Measurements from ENCODE around the gene TFF1.

Gene TFF1

DNA sequence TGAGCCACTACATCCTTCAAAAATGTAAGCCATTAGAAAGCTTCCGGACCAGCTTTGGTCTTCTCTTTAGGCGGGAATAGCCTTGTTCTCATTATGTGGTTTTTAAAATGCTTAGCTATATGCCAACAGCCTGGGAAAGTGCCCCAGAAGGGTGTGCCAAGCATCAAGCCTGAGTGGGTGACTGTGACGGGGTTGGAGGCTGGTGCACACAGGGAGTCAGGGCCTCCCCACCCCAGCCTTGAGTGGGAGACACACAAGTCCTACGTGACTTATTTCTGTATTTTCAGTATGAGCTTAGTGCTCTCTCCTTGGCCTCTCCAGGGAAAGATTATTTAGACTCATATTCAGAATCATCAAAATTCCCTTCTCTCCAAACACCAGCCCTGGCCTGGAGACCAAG is 47.2 kb upstream of the TFF1 start:
- no peak for TF ChIP-seq SIN3A (IDR thresholded peaks at IDR 0.05; ENCODE audit: borderline replicate concordance, insufficient read depth, low read length)
- TF ChIP-seq, protein P1, sequence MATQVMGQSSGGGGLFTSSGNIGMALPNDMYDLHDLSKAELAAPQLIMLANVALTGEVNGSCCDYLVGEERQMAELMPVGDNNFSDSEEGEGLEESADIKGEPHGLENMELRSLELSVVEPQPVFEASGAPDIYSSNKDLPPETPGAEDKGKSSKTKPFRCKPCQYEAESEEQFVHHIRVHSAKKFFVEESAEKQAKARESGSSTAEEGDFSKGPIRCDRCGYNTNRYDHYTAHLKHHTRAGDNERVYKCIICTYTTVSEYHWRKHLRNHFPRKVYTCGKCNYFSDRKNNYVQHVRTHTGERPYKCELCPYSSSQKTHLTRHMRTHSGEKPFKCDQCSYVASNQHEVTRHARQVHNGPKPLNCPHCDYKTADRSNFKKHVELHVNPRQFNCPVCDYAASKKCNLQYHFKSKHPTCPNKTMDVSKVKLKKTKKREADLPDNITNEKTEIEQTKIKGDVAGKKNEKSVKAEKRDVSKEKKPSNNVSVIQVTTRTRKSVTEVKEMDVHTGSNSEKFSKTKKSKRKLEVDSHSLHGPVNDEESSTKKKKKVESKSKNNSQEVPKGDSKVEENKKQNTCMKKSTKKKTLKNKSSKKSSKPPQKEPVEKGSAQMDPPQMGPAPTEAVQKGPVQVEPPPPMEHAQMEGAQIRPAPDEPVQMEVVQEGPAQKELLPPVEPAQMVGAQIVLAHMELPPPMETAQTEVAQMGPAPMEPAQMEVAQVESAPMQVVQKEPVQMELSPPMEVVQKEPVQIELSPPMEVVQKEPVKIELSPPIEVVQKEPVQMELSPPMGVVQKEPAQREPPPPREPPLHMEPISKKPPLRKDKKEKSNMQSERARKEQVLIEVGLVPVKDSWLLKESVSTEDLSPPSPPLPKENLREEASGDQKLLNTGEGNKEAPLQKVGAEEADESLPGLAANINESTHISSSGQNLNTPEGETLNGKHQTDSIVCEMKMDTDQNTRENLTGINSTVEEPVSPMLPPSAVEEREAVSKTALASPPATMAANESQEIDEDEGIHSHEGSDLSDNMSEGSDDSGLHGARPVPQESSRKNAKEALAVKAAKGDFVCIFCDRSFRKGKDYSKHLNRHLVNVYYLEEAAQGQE (IDR thresholded peaks at IDR 0.05; ENCODE audit: insufficient read depth in 1 of 2, low read depth in 2 of 2, low read length in 2 of 2): no peak
- TF ChIP-seq FOXP2 (optimal IDR thresholded peaks at IDR 0.05; ENCODE audit: borderline replicate concordance, extremely low read depth, extremely low read length, insufficient read depth): no peak
- no peak for TF ChIP-seq TAF1 (IDR thresholded peaks at IDR 0.05; ENCODE audit: borderline replicate concordance, insufficient read depth, low read length)
- no peak for TF ChIP-seq POLR2AphosphoS5 (IDR thresholded peaks at IDR 0.05; ENCODE audit: low read depth, low read length)

DNA sequence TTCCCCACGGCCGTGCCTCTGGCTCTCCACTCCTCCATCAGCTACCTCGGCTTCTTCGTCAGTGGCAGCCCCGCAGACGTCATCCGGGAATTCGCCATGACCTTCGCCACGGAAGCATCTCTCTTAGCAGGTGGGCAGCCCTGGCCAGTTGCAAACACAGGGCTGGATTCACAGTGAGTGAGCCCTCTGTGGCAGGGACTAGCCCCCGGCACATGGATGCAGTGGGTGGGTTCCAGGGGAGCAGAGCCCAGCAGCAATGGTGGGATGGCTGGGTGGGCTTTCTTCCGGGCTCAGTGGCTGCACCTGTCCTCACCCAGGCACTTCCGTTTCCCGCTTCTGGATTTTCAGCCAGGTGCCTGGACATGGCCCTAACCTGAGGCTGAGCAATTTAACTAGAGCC is 46.8 kb upstream of the TFF1 start:
- TF ChIP-seq, protein P1 (IDR thresholded peaks at IDR 0.05; ENCODE audit: insufficient read depth in 1 of 2, low read depth in 2 of 2, low read length in 2 of 2): no peak
- TF ChIP-seq FOXP2 (optimal IDR thresholded peaks at IDR 0.05; ENCODE audit: borderline replicate concordance, extremely low read depth, extremely low read length, insufficient read depth): no peak

DNA sequence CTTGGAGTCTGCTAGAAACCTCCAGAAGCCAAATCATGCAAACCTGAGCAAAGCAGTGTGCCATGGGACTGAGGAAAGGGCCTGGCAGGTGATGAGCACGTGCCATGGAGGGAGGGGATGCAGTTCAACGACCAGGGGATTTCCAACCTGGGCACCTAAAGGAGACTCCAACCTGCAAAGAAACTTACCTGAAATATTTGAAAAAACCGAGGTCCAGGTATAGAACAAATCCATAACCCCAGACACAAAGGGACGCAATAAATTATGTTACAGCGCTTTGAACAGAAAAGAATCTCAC is 46.2 kb upstream of the TFF1 start:
- no peak for TF ChIP-seq POLR2AphosphoS5 (IDR thresholded peaks at IDR 0.05; ENCODE audit: low read depth, low read length)
- TF ChIP-seq, protein P1 (IDR thresholded peaks at IDR 0.05; ENCODE audit: insufficient read depth in 1 of 2, low read depth in 2 of 2, low read length in 2 of 2): no peak
- no peak for TF ChIP-seq FOXP2 (optimal IDR thresholded peaks at IDR 0.05; ENCODE audit: borderline replicate concordance, extremely low read depth, extremely low read length, insufficient read depth)
- TF ChIP-seq SIN3A (IDR thresholded peaks at IDR 0.05; ENCODE audit: borderline replicate concordance, insufficient read depth, low read length): no peak
- TF ChIP-seq TAF1 (IDR thresholded peaks at IDR 0.05; ENCODE audit: borderline replicate concordance, insufficient read depth, low read length): no peak

DNA sequence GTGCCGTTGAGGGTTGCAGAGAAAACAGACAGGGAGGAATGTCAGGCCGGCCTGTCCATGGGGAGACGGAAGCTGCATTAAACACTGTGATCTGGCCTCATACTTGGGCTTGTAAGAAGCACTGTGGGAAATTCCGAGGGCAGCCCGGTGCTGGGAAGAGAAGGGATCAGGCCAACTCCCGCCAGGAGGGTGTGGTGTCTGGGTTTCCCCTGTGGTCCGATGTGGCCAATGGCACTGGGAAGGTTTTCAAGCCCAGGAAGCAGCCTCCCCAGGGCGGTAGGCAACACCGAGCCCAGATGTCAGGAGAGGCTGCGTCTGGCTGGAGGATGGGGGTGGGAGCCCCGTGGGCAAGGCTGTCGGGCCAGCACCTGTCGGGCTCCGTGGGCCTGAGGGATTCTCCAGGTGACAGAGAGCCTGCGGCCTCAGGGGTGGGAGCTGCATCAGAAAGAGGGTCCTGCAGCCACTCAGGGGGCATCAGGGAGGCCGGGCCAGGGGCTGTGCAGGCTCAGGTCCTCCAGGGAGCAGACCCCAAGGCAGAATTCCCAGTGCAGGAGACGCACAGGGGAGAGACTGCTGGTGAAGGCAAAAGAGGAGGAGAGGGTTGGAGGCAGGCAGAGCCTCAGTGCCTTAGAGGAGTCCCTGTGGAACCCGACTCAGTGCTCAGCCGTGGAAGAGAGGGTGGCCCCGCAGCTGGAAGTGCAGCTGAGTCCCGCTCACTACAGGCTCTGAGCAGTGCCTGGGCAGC is 45.7 kb upstream of the TFF1 start:
- no peak for TF ChIP-seq TAF1 (IDR thresholded peaks at IDR 0.05; ENCODE audit: borderline replicate concordance, insufficient read depth, low read length)
- TF ChIP-seq FOXP2 (optimal IDR thresholded peaks at IDR 0.05; ENCODE audit: borderline replicate concordance, extremely low read depth, extremely low read length, insufficient read depth): no peak

DNA sequence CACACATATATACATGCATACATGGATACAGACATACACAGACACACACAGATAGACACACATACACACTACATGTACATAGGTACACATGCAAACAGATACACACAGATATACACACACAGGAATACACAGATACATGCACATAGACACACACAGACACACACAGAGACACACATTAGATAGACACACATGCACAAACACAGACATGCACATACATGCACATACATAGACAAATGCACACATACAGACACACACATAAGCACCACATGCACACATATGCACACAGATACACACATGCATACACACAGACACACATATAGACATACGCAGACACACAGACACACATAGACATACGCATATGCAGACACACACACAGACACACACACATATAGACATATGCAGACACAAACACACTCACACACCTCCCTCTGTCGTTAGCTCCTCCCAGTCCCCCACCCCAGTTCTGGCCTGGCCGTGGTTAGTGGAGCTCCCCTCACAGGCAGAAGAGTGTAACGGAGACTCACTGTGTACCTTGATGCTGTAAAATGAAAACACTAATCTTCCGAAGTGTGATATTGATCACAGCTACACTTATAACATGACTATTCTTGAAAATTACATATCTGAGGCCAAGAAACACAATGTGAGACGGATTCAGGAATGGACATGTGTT is 45.0 kb upstream of the TFF1 start:
- TF ChIP-seq, protein P1 (IDR thresholded peaks at IDR 0.05; ENCODE audit: insufficient read depth in 1 of 2, low read depth in 2 of 2, low read length in 2 of 2): no peak
- TF ChIP-seq FOXP2 (optimal IDR thresholded peaks at IDR 0.05; ENCODE audit: borderline replicate concordance, extremely low read depth, extremely low read length, insufficient read depth): no peak
